ENCODE data around the gene C1R.

C1R gene

GRCh38 chr12:7102582-7102981 lies 10.3 kb upstream of the C1R start:
- Histone ChIP-seq H3K4me3 (ENCODE audit: low read depth, low read length) (no peak overlapping the region), H3K4me1 (ENCODE audit: control insufficient read depth, insufficient read depth, low read length) (no peaks in the 10 kb centered on the region), H3K9me3 (ENCODE audit: control insufficient read depth, insufficient read depth, low read depth, low read length) (no peaks in the 10 kb centered on the region), H3K27ac (ENCODE audit: extremely low read depth, low read depth, low read length) (no peak overlapping the region), H3K36me3 (ENCODE audit: control insufficient read depth in 2 of 2, insufficient read depth in 1 of 2, low read length in 2 of 2) (peaks cover 0 to 29% of the 10 kb centered on the region in 2 experiments; a peak in 1 of 3 replicates)
- ChIA-PET POLR2A (no interaction called here), CTCF (interaction anchor here (0.8 to 4.6 kb wide), 6 partner anchors 9 to 179 kb away, joined by 3 to 32 read pairs (median 5); partner anchors contain the start of genes C12orf57 and C1R)
- TF ChIP-seq ZNF791 (tag by site-specific recombination; IDR thresholded peaks at IDR 0.05) (no peak), ZNF658 (tag by site-specific recombination; IDR thresholded peaks at IDR 0.05) (no peak), ZNF660 (tag by site-specific recombination; IDR thresholded peaks at IDR 0.05) (no peak), ZNF138 (tag by site-specific recombination; IDR thresholded peaks at IDR 0.05; ENCODE audit: borderline replicate concordance) (no peak), MYNN (tag by site-specific recombination; IDR thresholded peaks at IDR 0.05; ENCODE audit: borderline replicate concordance) (no peak), ZIC2 (tag by site-specific recombination; IDR thresholded peaks at IDR 0.05) (no peak), ZNF654 (tag by site-specific recombination; IDR thresholded peaks at IDR 0.05; ENCODE audit: low read depth) (no peak), ZNF580 (tag by site-specific recombination; IDR thresholded peaks at IDR 0.05) (no peak), SCRT2 (tag by site-specific recombination; IDR thresholded peaks at IDR 0.05) (no peak)

DNA sequence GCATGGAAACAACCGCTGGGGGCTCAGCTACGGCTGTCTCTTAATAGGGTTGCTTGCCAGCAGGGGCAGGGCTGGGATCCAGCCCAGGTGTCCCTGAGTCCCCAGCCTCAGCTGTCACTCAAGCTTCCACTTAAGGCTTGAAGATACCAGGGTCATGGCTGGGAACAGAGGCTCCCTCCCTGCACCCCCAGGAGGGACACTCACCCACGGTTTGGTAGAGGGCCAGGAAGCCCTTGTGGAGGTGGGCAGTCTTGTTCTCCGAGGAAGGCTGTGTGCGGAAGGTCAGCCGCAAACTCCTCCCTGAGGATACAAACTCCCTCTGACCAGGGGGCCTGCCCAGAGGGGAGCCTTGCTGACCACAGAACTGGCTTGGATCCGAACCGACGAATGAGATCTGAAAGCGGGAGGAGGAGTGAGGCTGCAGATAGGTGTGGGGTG lies 9.5 kb upstream of the C1R start:
- H3K4me3 ChIP-seq (ENCODE audit: low read depth, low read length), result no peak overlapping the region
- ChIA-PET CTCF (interaction anchor here (1.6 to 4.6 kb wide), 2 partner anchors 10 to 157 kb away, joined by 5 to 32 read pairs; partner anchors contain the start of gene C12orf57), POLR2A (no interaction called here)
- no peaks in the 10 kb centered on the region for H3K9me3 ChIP-seq (ENCODE audit: control insufficient read depth, insufficient read depth, low read depth, low read length)
- 0 out of 2 replicates have a peak, but pooled peaks have one; percentile 27 for TF ChIP-seq GLIS1 (tag by site-specific recombination; IDR thresholded peaks at IDR 0.05)
- TF ChIP-seq, protein P1, sequence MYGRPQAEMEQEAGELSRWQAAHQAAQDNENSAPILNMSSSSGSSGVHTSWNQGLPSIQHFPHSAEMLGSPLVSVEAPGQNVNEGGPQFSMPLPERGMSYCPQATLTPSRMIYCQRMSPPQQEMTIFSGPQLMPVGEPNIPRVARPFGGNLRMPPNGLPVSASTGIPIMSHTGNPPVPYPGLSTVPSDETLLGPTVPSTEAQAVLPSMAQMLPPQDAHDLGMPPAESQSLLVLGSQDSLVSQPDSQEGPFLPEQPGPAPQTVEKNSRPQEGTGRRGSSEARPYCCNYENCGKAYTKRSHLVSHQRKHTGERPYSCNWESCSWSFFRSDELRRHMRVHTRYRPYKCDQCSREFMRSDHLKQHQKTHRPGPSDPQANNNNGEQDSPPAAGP (tag by site-specific recombination; IDR thresholded peaks at IDR 0.05), result no peak
- no peaks in the 10 kb centered on the region for H3K4me1 ChIP-seq (ENCODE audit: control insufficient read depth, insufficient read depth, low read length)
- H3K36me3 ChIP-seq (ENCODE audit: control insufficient read depth in 2 of 2, insufficient read depth in 1 of 2, low read length in 2 of 2), result peaks cover 0 to 29% of the 10 kb centered on the region in 2 experiments; a peak in 1 of 3 replicates
- no peak overlapping the region for H3K27ac ChIP-seq (ENCODE audit: extremely low read depth, low read depth, low read length)

DNA sequence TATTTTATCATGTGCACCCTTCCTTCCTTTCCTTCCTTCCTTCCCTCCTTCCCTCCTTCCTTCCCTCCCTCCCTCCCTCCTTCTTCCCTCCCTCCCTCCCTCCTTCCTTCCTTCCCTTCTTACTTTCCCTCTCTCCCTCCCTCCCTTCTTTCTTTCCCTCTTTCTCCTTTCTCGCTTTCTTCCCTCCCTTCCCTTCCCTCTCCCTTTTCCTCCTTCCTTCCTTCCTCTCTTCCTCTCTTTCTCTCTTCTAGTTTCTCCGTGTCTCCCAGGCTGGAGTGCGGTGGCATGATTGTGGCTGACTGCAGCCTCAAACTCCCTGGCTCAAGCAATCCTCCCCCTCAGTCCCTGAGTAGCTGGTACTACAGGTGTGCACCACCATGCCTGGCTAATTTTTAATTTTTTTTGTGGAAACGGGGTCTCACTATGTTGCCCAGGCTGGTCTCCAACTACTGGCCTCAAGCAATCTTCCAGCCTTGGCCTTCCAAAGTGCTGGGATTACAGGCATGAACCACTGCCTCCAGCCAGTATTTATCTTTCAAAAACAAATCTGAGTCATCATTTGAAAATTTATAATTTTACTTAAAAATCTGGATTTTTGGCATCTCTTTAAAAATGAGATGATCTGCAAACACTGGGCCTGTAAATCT lies 8.9 kb upstream of the C1R start:
- Histone ChIP-seq H3K27ac (ENCODE audit: extremely low read depth, low read depth, low read length) (no peak overlapping the region), H3K9me3 (ENCODE audit: control insufficient read depth, insufficient read depth, low read depth, low read length) (no peaks in the 10 kb centered on the region), H3K36me3 (ENCODE audit: control insufficient read depth in 2 of 2, insufficient read depth in 1 of 2, low read length in 2 of 2) (peaks cover 0 to 26% of the 10 kb centered on the region in 2 experiments; a peak in 1 of 3 replicates), H3K4me3 (ENCODE audit: low read depth, low read length) (no peak overlapping the region), H3K4me1 (ENCODE audit: control insufficient read depth, insufficient read depth, low read length) (no peaks in the 10 kb centered on the region)
- ChIA-PET POLR2A (no interaction called here), CTCF (interaction anchor here (4.6 kb wide), 1 partner anchor 11 kb away, joined by 32 read pairs; no protein-coding TSS in a partner anchor)
- peak; percentile 53; the same call in 1 of the 2 replicates for TF ChIP-seq PRDM1 (tag by site-specific recombination; IDR thresholded peaks at IDR 0.05)
- TF ChIP-seq ZNF211 (tag by site-specific recombination; IDR thresholded peaks at IDR 0.05; ENCODE audit: low read depth), result no peak
- TF ChIP-seq, protein P2, sequence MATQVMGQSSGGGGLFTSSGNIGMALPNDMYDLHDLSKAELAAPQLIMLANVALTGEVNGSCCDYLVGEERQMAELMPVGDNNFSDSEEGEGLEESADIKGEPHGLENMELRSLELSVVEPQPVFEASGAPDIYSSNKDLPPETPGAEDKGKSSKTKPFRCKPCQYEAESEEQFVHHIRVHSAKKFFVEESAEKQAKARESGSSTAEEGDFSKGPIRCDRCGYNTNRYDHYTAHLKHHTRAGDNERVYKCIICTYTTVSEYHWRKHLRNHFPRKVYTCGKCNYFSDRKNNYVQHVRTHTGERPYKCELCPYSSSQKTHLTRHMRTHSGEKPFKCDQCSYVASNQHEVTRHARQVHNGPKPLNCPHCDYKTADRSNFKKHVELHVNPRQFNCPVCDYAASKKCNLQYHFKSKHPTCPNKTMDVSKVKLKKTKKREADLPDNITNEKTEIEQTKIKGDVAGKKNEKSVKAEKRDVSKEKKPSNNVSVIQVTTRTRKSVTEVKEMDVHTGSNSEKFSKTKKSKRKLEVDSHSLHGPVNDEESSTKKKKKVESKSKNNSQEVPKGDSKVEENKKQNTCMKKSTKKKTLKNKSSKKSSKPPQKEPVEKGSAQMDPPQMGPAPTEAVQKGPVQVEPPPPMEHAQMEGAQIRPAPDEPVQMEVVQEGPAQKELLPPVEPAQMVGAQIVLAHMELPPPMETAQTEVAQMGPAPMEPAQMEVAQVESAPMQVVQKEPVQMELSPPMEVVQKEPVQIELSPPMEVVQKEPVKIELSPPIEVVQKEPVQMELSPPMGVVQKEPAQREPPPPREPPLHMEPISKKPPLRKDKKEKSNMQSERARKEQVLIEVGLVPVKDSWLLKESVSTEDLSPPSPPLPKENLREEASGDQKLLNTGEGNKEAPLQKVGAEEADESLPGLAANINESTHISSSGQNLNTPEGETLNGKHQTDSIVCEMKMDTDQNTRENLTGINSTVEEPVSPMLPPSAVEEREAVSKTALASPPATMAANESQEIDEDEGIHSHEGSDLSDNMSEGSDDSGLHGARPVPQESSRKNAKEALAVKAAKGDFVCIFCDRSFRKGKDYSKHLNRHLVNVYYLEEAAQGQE (tag by site-specific recombination; IDR thresholded peaks at IDR 0.05), result no peak
- TF ChIP-seq ZNF600 (tag by site-specific recombination; IDR thresholded peaks at IDR 0.05), result no peak
- no peak for TF ChIP-seq ZNF2 (tag by site-specific recombination; IDR thresholded peaks at IDR 0.05)
- TF ChIP-seq, protein P3, sequence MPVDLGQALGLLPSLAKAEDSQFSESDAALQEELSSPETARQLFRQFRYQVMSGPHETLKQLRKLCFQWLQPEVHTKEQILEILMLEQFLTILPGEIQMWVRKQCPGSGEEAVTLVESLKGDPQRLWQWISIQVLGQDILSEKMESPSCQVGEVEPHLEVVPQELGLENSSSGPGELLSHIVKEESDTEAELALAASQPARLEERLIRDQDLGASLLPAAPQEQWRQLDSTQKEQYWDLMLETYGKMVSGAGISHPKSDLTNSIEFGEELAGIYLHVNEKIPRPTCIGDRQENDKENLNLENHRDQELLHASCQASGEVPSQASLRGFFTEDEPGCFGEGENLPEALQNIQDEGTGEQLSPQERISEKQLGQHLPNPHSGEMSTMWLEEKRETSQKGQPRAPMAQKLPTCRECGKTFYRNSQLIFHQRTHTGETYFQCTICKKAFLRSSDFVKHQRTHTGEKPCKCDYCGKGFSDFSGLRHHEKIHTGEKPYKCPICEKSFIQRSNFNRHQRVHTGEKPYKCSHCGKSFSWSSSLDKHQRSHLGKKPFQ (tag by site-specific recombination; IDR thresholded peaks at IDR 0.05), result no peak
- no peak for TF ChIP-seq ZNF792 (tag by site-specific recombination; IDR thresholded peaks at IDR 0.05)
- TF ChIP-seq ZNF558 (tag by site-specific recombination; IDR thresholded peaks at IDR 0.05), result no peak
- TF ChIP-seq ZNF148 (tag by site-specific recombination; IDR thresholded peaks at IDR 0.05; ENCODE audit: borderline replicate concordance), result no peak
